ENCODE results near the gene ZNF407. TPM values are rescaled to one million over a fixed set of nuclear protein-coding genes. Genes with fewer than 3 reads are reported as not detected.

The ZNF407 gene
- total and polyA plus RNA-seq, 12 donors, result 2.5 to 20.2 (median 8.4) TPM

GRCh38 chr18:74674487-74674886 is 76.8 kb downstream of the ZNF407 start:
- no peaks in the 10 kb centered on the region for H3K27me3 ChIP-seq
- WGBS, 4 donors, result 83 to 91% (median 85%) methylated on average over 2 of the region's 2 CpGs
- TF ChIP-seq POLR2A (IDR thresholded peaks at IDR 0.05), result no peak
- TF ChIP-seq, protein P1, sequence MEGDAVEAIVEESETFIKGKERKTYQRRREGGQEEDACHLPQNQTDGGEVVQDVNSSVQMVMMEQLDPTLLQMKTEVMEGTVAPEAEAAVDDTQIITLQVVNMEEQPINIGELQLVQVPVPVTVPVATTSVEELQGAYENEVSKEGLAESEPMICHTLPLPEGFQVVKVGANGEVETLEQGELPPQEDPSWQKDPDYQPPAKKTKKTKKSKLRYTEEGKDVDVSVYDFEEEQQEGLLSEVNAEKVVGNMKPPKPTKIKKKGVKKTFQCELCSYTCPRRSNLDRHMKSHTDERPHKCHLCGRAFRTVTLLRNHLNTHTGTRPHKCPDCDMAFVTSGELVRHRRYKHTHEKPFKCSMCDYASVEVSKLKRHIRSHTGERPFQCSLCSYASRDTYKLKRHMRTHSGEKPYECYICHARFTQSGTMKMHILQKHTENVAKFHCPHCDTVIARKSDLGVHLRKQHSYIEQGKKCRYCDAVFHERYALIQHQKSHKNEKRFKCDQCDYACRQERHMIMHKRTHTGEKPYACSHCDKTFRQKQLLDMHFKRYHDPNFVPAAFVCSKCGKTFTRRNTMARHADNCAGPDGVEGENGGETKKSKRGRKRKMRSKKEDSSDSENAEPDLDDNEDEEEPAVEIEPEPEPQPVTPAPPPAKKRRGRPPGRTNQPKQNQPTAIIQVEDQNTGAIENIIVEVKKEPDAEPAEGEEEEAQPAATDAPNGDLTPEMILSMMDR (IDR thresholded peaks at IDR 0.05), result no peak
- H3K36me3 ChIP-seq (replicated peaks in 1 of 2), result no peaks in the 10 kb centered on the region
- intact Hi-C loops (cut with DNase I), result no loop called here
- H3K4me1 ChIP-seq (replicated peaks in 1 of 2), result no peaks in the 10 kb centered on the region
- DNase-seq, result no peak
- no peak overlapping the region for H3K27ac ChIP-seq
- no peak overlapping the region for H3K4me3 ChIP-seq
- peaks cover 0 to 7% (median 0%) of the 10 kb centered on the region in 3 donors for H3K9me3 ChIP-seq (replicated peaks in 1 of 3)

DNA sequence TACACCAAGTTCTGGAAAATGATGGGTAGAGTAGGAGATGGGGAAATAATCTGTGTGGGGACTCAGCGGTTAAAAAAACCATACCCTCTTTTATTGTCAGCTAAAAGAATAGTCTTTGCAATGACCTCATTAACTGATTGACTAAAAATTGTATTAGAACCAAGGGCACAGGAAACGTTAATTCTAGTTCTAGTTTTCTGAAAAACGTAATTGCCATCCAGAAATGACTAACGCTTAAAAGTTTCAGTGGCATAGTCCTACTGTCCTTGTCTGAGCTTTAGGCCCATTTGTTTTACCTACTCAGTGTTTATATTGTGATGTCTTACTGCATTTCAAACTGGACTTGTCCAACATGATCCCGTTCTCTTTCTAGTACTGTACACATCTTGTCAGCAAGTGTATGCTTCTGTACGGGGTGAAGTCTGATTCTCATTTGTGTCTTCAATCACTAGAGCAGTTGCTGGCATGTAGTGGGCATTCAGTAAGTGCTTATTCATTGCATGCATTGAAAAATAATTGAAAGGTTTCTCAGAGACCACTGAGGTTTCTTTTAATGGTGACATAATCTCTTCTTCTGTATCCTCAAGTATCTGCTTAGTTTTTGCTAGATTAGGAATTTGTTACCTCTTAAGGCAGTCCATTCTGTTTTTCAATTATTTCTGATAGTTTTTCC is 81.5 kb downstream of the ZNF407 start:
- Histone ChIP-seq H3K36me3 (replicated peaks in 1 of 2) (no peaks in the 10 kb centered on the region), H3K4me1 (replicated peaks in 1 of 2) (no peaks in the 10 kb centered on the region), H3K27me3 (no peaks in the 10 kb centered on the region), H3K4me3 (no peak overlapping the region), H3K27ac (no peak overlapping the region), H3K9me3 (replicated peaks in 1 of 3) (peaks cover 0 to 7% (median 0%) of the 10 kb centered on the region in 3 donors)
- no peak for DNase-seq
- intact Hi-C loops (cut with DNase I), result no loop called here
- WGBS, 4 donors, result 72 to 79% (median 76%) methylated on average over 6 of the region's 6 CpGs
- no peak for TF ChIP-seq POLR2A (IDR thresholded peaks at IDR 0.05)
- TF ChIP-seq, protein P1 (IDR thresholded peaks at IDR 0.05), result no peak

- Histone ChIP-seq H3K27ac (no peak overlapping the region), H3K9me3 (replicated peaks in 1 of 3) (peaks cover 0 to 7% (median 0%) of the 10 kb centered on the region in 3 donors), H3K4me3 (no peak overlapping the region), H3K36me3 (replicated peaks in 1 of 2) (no peaks in the 10 kb centered on the region), H3K27me3 (no peaks in the 10 kb centered on the region), H3K4me1 (replicated peaks in 1 of 2) (no peaks in the 10 kb centered on the region)
- intact Hi-C loops (cut with DNase I), result no loop called here
- TF ChIP-seq POLR2A (IDR thresholded peaks at IDR 0.05), result no peak
- TF ChIP-seq, protein P1 (IDR thresholded peaks at IDR 0.05), result no peak
- WGBS, 4 donors, result 71 to 99% (median 97%) methylated on average over 2 of the region's 2 CpGs
- DNase-seq, result no peak
Measured at GRCh38 chr18:74679679-74680076, 82.0 kb downstream of the ZNF407 start.

- Histone ChIP-seq H3K9me3 (replicated peaks in 1 of 3) (peaks cover 0 to 3% (median 0%) of the 10 kb centered on the region in 3 donors), H3K36me3 (replicated peaks in 1 of 2) (no peaks in the 10 kb centered on the region), H3K4me1 (replicated peaks in 1 of 2) (no peaks in the 10 kb centered on the region), H3K27me3 (no peaks in the 10 kb centered on the region), H3K27ac (no peak overlapping the region), H3K4me3 (no peak overlapping the region)
- 92 to 93% (median 93%) methylated on average over 11 of the region's 11 CpGs for WGBS, 4 donors
- TF ChIP-seq POLR2A (IDR thresholded peaks at IDR 0.05), result no peak
- TF ChIP-seq, protein P1 (IDR thresholded peaks at IDR 0.05), result no peak
- intact Hi-C loops (cut with DNase I), result no loop called here
- DNase-seq, result no peak
Measured at GRCh38 chr18:74682141-74682990, 84.7 kb downstream of the ZNF407 start.

All from adrenal gland (tissue), 12 donors.